HL-60 (cell line): ENCODE measurements around the gene OGFR.

Experiments
- CTCF ChIP-seq: IDR thresholded peaks from one replicate; pipeline ENCODE4 v1.5.1; 2011; ENCODE audit warnings: low read length, control low read depth, inconsistent platforms; ENCODE audit not compliant: insufficient read depth
- POLR2AphosphoS5 ChIP-seq: IDR thresholded peaks from 2 replicates; pipeline ENCODE4 v1.6.1; 2012; ENCODE audit warnings: low read depth

- TF ChIP-seq CTCF (no peak), POLR2AphosphoS5 (no peak)
These were observed 41.0 kb downstream of the OGFR start for GRCh38 chr20:62845416-62846160.
